Measurements from ENCODE around the gene PCDHA6. TPM values are rescaled to one million over a fixed set of nuclear protein-coding genes. Genes with fewer than 3 reads are reported as not detected.
"Not testable (repeated sequence)": the region's sequence is repeated elsewhere in the genome, so short reads cannot be mapped to it uniquely, and the experiment has no call there.

Gene PCDHA6, protein sequence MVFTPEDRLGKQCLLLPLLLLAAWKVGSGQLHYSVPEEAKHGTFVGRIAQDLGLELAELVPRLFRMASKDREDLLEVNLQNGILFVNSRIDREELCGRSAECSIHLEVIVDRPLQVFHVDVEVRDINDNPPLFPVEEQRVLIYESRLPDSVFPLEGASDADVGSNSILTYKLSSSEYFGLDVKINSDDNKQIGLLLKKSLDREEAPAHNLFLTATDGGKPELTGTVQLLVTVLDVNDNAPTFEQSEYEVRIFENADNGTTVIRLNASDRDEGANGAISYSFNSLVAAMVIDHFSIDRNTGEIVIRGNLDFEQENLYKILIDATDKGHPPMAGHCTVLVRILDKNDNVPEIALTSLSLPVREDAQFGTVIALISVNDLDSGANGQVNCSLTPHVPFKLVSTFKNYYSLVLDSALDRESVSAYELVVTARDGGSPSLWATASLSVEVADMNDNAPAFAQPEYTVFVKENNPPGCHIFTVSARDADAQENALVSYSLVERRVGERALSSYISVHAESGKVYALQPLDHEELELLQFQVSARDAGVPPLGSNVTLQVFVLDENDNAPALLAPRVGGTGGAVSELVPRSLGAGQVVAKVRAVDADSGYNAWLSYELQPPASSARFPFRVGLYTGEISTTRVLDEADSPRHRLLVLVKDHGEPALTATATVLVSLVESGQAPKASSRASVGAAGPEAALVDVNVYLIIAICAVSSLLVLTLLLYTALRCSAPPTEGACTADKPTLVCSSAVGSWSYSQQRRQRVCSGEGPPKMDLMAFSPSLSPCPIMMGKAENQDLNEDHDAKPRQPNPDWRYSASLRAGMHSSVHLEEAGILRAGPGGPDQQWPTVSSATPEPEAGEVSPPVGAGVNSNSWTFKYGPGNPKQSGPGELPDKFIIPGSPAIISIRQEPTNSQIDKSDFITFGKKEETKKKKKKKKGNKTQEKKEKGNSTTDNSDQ
- 3.2 and 3.4 TPM in 2 replicates for total RNA-seq
- polyA plus RNA-seq = 0.27 and 0.38 TPM in 2 replicates

GRCh38 chr5:140827704-140828361 lies at the start of gene PCDHA6:
Gene PCDHA6, plus strand, starts transcription at chr5:140827960. Its CDS starts 132 bp downstream, at chr5:140828092.
- Histone ChIP-seq H3K27me3 (no peaks in the 10 kb centered on the region), H2AFZ (no peak within 1 kb of the TSS), H3K27ac (no peak within 1 kb of the TSS), H3K9me2 (replicated peaks; ENCODE audit: insufficient read depth) (no peaks in the 10 kb centered on the region), H3K79me2 (no peaks in the 10 kb centered on the region), H3K4me1 (ENCODE audit: insufficient read depth) (no peaks in the 10 kb centered on the region), H3K4me2 (no peak within 1 kb of the TSS), H3K9me3 (ENCODE audit: low read depth) (peaks cover 43% of the 10 kb centered on the region), H3K4me3 (no peak within 1 kb of the TSS), H3K36me3 (replicated peaks; ENCODE audit: insufficient read depth, low read depth) (peaks cover 4% of the 10 kb centered on the region), H4K20me1 (ENCODE audit: insufficient read depth, poor library complexity, severe bottlenecking) (no peaks in the 10 kb centered on the region)
- DNase-seq (ENCODE audit: low spot score) = no peak
- TF ChIP-seq, protein P1, sequence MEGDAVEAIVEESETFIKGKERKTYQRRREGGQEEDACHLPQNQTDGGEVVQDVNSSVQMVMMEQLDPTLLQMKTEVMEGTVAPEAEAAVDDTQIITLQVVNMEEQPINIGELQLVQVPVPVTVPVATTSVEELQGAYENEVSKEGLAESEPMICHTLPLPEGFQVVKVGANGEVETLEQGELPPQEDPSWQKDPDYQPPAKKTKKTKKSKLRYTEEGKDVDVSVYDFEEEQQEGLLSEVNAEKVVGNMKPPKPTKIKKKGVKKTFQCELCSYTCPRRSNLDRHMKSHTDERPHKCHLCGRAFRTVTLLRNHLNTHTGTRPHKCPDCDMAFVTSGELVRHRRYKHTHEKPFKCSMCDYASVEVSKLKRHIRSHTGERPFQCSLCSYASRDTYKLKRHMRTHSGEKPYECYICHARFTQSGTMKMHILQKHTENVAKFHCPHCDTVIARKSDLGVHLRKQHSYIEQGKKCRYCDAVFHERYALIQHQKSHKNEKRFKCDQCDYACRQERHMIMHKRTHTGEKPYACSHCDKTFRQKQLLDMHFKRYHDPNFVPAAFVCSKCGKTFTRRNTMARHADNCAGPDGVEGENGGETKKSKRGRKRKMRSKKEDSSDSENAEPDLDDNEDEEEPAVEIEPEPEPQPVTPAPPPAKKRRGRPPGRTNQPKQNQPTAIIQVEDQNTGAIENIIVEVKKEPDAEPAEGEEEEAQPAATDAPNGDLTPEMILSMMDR (IDR thresholded peaks at IDR 0.05; ENCODE audit: poor library complexity) = no peak
- TF ChIP-seq EZH2 (IDR thresholded peaks at IDR 0.05; ENCODE audit: borderline replicate concordance) (no peak), EZH2phosphoT487 (IDR thresholded peaks at IDR 0.05; ENCODE audit: low read depth, severe bottlenecking, unreplicated experiment) (no peak)
- 97% methylated on average over 27 of the region's 27 CpGs for WGBS (ENCODE audit: low lambda C conversion rate, missing lambda C conversion rate)

DNA sequence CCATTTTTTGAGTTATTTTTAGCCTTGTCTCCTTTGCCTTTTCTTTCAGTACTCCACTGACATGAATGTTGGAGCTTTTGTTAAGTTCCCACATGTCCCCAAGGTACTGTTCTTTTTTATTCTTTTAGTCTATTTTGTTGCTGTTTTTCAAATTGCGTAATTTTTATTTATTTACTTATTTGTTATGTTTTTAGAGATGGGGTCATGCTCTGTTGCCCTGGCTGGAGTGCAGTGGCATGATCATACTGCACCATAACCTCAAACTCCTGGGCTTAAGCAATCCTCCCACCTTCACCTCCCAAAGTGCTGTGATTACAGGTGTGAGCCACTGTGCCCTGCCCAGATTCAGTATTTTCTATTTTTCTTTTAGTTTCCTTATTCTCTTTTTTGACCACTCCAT lies 47.2 kb upstream of the PCDHA6 start:
- H2AFZ ChIP-seq = no peak overlapping the region
- WGBS (ENCODE audit: low lambda C conversion rate, missing lambda C conversion rate) = 84% methylated on average over 1 of the region's 1 CpG
- H3K4me1 ChIP-seq (ENCODE audit: insufficient read depth) = no peaks in the 10 kb centered on the region
- no peak overlapping the region for H3K4me3 ChIP-seq
- no peak for DNase-seq (ENCODE audit: low spot score)
- H4K20me1 ChIP-seq (ENCODE audit: insufficient read depth, poor library complexity, severe bottlenecking) = no peaks in the 10 kb centered on the region
- no peaks in the 10 kb centered on the region for H3K9me2 ChIP-seq (replicated peaks; ENCODE audit: insufficient read depth)
- no peaks in the 10 kb centered on the region for H3K36me3 ChIP-seq (replicated peaks; ENCODE audit: insufficient read depth, low read depth)
- TF ChIP-seq EZH2 (IDR thresholded peaks at IDR 0.05; ENCODE audit: borderline replicate concordance) = no peak
- no peaks in the 10 kb centered on the region for H3K79me2 ChIP-seq
- no peak overlapping the region for H3K4me2 ChIP-seq
- H3K9me3 ChIP-seq (ENCODE audit: low read depth) = peaks cover 5% of the 10 kb centered on the region
- H3K27me3 ChIP-seq = no peaks in the 10 kb centered on the region
- no peak overlapping the region for H3K27ac ChIP-seq

DNA sequence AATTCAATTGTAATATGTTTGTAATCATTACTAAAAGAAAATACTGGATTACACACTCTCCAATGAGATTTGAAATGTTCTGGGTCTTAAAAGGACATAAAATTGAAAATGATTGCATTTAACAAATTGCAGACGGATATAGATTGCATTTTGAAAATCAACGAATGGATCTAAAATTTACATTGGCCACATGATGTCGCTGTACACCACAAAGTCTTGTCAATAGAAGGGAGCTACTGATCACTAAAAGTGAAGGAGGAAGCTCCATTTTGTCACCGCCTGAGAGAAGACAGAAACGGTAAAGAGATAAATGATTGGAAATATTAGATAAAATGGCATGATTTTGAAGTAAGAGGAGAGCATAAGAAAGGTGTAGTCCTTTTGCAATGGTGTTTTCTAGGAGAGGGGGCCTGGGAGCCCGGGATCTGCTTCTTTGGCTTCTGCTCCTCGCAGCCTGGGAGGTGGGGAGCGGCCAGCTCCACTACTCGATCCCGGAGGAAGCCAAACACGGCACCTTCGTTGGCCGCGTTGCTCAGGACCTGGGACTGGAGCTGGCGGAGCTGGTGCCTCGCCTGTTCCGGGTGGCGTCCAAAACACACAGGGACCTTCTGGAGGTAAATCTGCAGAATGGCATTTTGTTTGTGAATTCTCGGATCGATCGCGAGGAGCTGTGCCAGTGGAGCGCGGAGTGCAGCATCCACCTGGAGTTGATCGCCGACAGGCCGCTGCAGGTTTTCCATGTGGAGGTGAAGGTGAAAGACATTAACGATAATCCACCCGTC lies 41.7 kb upstream of the PCDHA6 start, which contains the start of gene PCDHA1:
PCDHA1 (plus strand) TSS at position 236 of the 782 bp plus-strand sequence.
- H3K27ac ChIP-seq = no peak within 1 kb of the TSS
- no peak for DNase-seq (ENCODE audit: low spot score)
- peaks cover 5% of the 10 kb centered on the region for H3K9me3 ChIP-seq (ENCODE audit: low read depth)
- no peaks in the 10 kb centered on the region for H3K4me1 ChIP-seq (ENCODE audit: insufficient read depth)
- WGBS (ENCODE audit: low lambda C conversion rate, missing lambda C conversion rate) = 88% methylated on average over 29 of the region's 29 CpGs
- no peak within 1 kb of the TSS for H3K4me3 ChIP-seq
- TF ChIP-seq, protein P1 (IDR thresholded peaks at IDR 0.05; ENCODE audit: poor library complexity) = no peak
- no peak for TF ChIP-seq EZH2phosphoT487 (IDR thresholded peaks at IDR 0.05; ENCODE audit: low read depth, severe bottlenecking, unreplicated experiment)
- no peak for TF ChIP-seq EZH2 (IDR thresholded peaks at IDR 0.05; ENCODE audit: borderline replicate concordance)
- no peak within 1 kb of the TSS for H3K4me2 ChIP-seq
- H4K20me1 ChIP-seq (ENCODE audit: insufficient read depth, poor library complexity, severe bottlenecking) = no peaks in the 10 kb centered on the region
- no peaks in the 10 kb centered on the region for H3K79me2 ChIP-seq
- no peaks in the 10 kb centered on the region for H3K27me3 ChIP-seq
- no peaks in the 10 kb centered on the region for H3K36me3 ChIP-seq (replicated peaks; ENCODE audit: insufficient read depth, low read depth)
- no peaks in the 10 kb centered on the region for H3K9me2 ChIP-seq (replicated peaks; ENCODE audit: insufficient read depth)
- H2AFZ ChIP-seq = no peak within 1 kb of the TSS

DNA sequence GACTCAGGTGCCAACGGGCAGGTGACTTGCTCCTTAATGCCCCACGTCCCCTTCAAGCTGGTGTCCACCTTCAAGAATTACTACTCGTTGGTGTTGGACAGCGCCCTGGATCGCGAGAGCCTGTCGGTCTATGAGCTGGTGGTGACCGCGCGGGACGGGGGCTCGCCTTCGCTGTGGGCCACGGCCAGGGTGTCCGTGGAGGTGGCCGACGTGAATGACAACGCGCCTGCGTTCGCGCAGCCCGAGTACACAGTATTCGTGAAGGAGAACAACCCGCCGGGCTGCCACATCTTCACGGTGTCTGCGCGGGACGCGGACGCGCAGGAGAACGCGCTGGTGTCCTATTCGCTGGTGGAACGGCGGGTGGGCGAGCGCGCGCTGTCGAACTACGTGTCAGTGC lies 40.3 kb upstream of the PCDHA6 start:
- H3K27me3 ChIP-seq; H4K20me1 ChIP-seq (ENCODE audit: insufficient read depth, poor library complexity, severe bottlenecking); H2AFZ ChIP-seq; H3K9me2 ChIP-seq (replicated peaks; ENCODE audit: insufficient read depth); H3K27ac ChIP-seq; H3K9me3 ChIP-seq (ENCODE audit: low read depth); H3K4me1 ChIP-seq (ENCODE audit: insufficient read depth); H3K79me2 ChIP-seq; H3K4me2 ChIP-seq; H3K4me3 ChIP-seq; DNase-seq (ENCODE audit: low spot score); H3K36me3 ChIP-seq (replicated peaks; ENCODE audit: insufficient read depth, low read depth): not testable (repeated sequence)
- 98% methylated on average over 44 of the region's 44 CpGs for WGBS (ENCODE audit: low lambda C conversion rate, missing lambda C conversion rate)

GRCh38 chr5:140787849-140788504 lies 39.8 kb upstream of the PCDHA6 start:
- H3K36me3 ChIP-seq (replicated peaks; ENCODE audit: insufficient read depth, low read depth); H4K20me1 ChIP-seq (ENCODE audit: insufficient read depth, poor library complexity, severe bottlenecking); H3K9me2 ChIP-seq (replicated peaks; ENCODE audit: insufficient read depth); H3K27me3 ChIP-seq; H3K4me1 ChIP-seq (ENCODE audit: insufficient read depth); H3K27ac ChIP-seq; H3K79me2 ChIP-seq; H3K4me3 ChIP-seq; H2AFZ ChIP-seq; H3K4me2 ChIP-seq; DNase-seq (ENCODE audit: low spot score): not testable (repeated sequence)
- WGBS (ENCODE audit: low lambda C conversion rate, missing lambda C conversion rate) = 98% methylated on average over 61 of the region's 70 CpGs
- peaks cover 11% of the 10 kb centered on the region for H3K9me3 ChIP-seq (ENCODE audit: low read depth)

Measured in hepatocyte (in vitro differentiated cells).